Right lobe of liver (tissue), 6 donors: ENCODE data around the gene BCL2L11. TPM values are rescaled to one million over a fixed set of nuclear protein-coding genes. Genes with fewer than 3 reads are reported as not detected.

ENCODE experiments used
- ATAC-seq, 4 donors: fragments of 200-7000 bp; cut with Tn5 transposase; one replicate each; pipeline ENCODE4 v1.9.1; 2020; ENCODE audit warnings: mild to moderate bottlenecking in 4 of 4, moderate library complexity in 4 of 4
- DNase-seq, 3 donors: peaks; one replicate each; pipeline ENCODE4 v3.0.0-alpha.2; 2020
- H3K27ac ChIP-seq, 3 donors: fragments of 200-600 bp; one replicate each; pipeline ENCODE4 v1.8.0; 2022
- H3K27me3 ChIP-seq, 2 donors: fragments of 200-600 bp; one replicate each; pipeline ENCODE4 v1.8.0; 2022
- H3K36me3 ChIP-seq, 4 donors: fragments of 200-600 bp; sonication (generic) in 1 of 4; one replicate each; pipeline versions ENCODE4 v1.5.1 to v1.8.0; 2017 to 2022; ENCODE audit warnings: control low read depth in 1 of 4
- H3K4me1 ChIP-seq, 4 donors: fragments of 200-600 bp; sonication (generic) in 1 of 4; one replicate each; pipeline versions ENCODE4 v1.5.1 to v1.8.0; 2017 to 2022; ENCODE audit warnings: control low read depth in 1 of 4
- H3K4me3 ChIP-seq, 3 donors: fragments of 200-600 bp; one replicate each; pipeline ENCODE4 v1.8.0; 2022
- H3K9me3 ChIP-seq, 4 donors: fragments of 200-600 bp; sonication (generic) in 1 of 4; one replicate each; pipeline versions ENCODE4 v1.5.1 to v1.8.0; 2017 to 2022; ENCODE audit warnings: control low read depth in 1 of 4
- CTCF ChIP-seq, 4 donors: fragments of 200-600 bp in 3 of 4; fragments of 450-650 bp in 1 of 4; IDR thresholded peaks; one replicate each; pipeline versions ENCODE4 v1.5.1 to v1.8.0; 2016 to 2022; ENCODE audit warnings: antibody characterized with exemption in 4 of 4, mild to moderate bottlenecking in 2 of 4
- POLR2A ChIP-seq: fragments of 450-650 bp; IDR thresholded peaks from one replicate; pipeline ENCODE4 v1.6.1; 2017; ENCODE audit warnings: antibody characterized with exemption, mild to moderate bottlenecking
- WGBS: methylation state at CpG from one replicate; pipeline ENCODE4 v1.1.6; 2018; ENCODE audit warnings: low coverage, low lambda C conversion rate; ENCODE audit not compliant: insufficient coverage; ENCODE audit errors: missing lambda C conversion rate; 5-methylcytosine and 5-hydroxymethylcytosine counted together
- intact Hi-C, 2 donors: fragments of 100-400 bp; cut with DNase I; formaldehyde crosslinking; loops; one replicate each; pipeline versions ENCODE4 v1.11.2 to v1.14.1; 2022
- total RNA-seq, 6 experiments: library from RNA; depleted of rRNA in 2 of 6; stranded (reverse); fragments of >200 nt in 2 of 6; fragmentation: NEBNext Ultra II Directional in 3 of 6; extraction: Animal tissue kit (Norgen Biotek cat#: 25700) in 3 of 6; gene quantifications; one replicate each; pipeline versions ENCODE4 v1.1.0 to v1.2.4, GENCODE V29; 2016 to 2023
- donor health status: DM: no; HTN: yes; CAD: no.
- donor health status: DM: no; HTN: no; CAD: no.
- donor health status: DM: no; HTN: no; CAD: no.
- donor health status: DM: no; HTN: yes; CAD: no.
- donor health status: DM: no; HTN: yes; CAD: no.

BCL2L11 gene
- total RNA-seq, 6 experiments from 2014 or later, result 6.5 to 13.0 (median 8.8) TPM

- no peak for TF ChIP-seq CTCF (IDR thresholded peaks at IDR 0.05)
- no peak for TF ChIP-seq POLR2A
- 100% methylated on average over 1 of the region's 4 CpGs for WGBS
- H3K27me3 ChIP-seq, result no peaks in the 10 kb centered on the region
- no peaks in the 10 kb centered on the region for H3K36me3 ChIP-seq
- DNase-seq (no peak), ATAC-seq (peak; percentile 2 to 55 (median 34))
- peak overlapping the region in 2 of 3 donors; percentile 42 to 61 for H3K27ac ChIP-seq
- H3K4me3 ChIP-seq, result no peak overlapping the region
- intact Hi-C loops, result loop anchor here in 1 of 2 donors (10.0 kb wide), 1 partner anchor 52 kb away; the partner anchor contains the start of gene BCL2L11
- H3K9me3 ChIP-seq, result no peaks in the 10 kb centered on the region
- peaks cover 0 to 41% (median 16%) of the 10 kb centered on the region in 4 donors for H3K4me1 ChIP-seq
Measured at GRCh38 chr2:111176867-111177266, 56.2 kb downstream of the BCL2L11 start.

GRCh38 chr2:111178296-111178695 is 57.6 kb downstream of the BCL2L11 start:
- TF ChIP-seq CTCF (IDR thresholded peaks at IDR 0.05) (no peak), POLR2A (no peak)
- H3K27ac ChIP-seq, result peak overlapping the region; percentile 6 to 57 (median 56)
- no peak overlapping the region for H3K4me3 ChIP-seq
- WGBS, result 100% methylated on average over 4 of the region's 4 CpGs
- H3K36me3 ChIP-seq, result no peaks in the 10 kb centered on the region
- no peaks in the 10 kb centered on the region for H3K27me3 ChIP-seq
- ATAC-seq, result no peak
- peaks cover 0 to 41% (median 16%) of the 10 kb centered on the region in 4 donors for H3K4me1 ChIP-seq
- no peaks in the 10 kb centered on the region for H3K9me3 ChIP-seq
- no peak for DNase-seq
- intact Hi-C loops, result loop anchor here in 1 of 2 donors (10.0 kb wide), 1 partner anchor 53 kb away; the partner anchor contains the start of gene BCL2L11

- DNase-seq, result peak; percentile 72 to 91 (median 85)
- peak; percentile 67 to 81 (median 76) for ATAC-seq
Measured at GRCh38 chr2:111178730-111179405, 58.2 kb downstream of the BCL2L11 start.

GRCh38 chr2:111182121-111182520 is 61.4 kb downstream of the BCL2L11 start:
- DNase-seq, result no peak
- ATAC-seq, result no peak
- Histone ChIP-seq H3K27ac (no peak overlapping the region), H3K36me3 (no peaks in the 10 kb centered on the region), H3K4me1 (peaks cover 0 to 41% (median 19%) of the 10 kb centered on the region in 4 donors), H3K9me3 (no peaks in the 10 kb centered on the region), H3K27me3 (no peaks in the 10 kb centered on the region), H3K4me3 (no peak overlapping the region)
- intact Hi-C loops, result no loop called here
- 90% methylated on average over 2 of the region's 2 CpGs for WGBS
- TF ChIP-seq POLR2A, result no peak
- no peak for TF ChIP-seq CTCF (IDR thresholded peaks at IDR 0.05)

More at GRCh38 chr2:111178730-111179405, 58.2 kb downstream of the BCL2L11 start:
- H3K4me1 ChIP-seq, result peaks cover 0 to 41% (median 16%) of the 10 kb centered on the region in 4 donors
- H3K36me3 ChIP-seq, result no peaks in the 10 kb centered on the region
- no peak overlapping the region for H3K4me3 ChIP-seq
- WGBS, result 30% methylated on average over 3 of the region's 5 CpGs
- intact Hi-C loops, result loop anchor here in 1 of 2 donors (10.0 kb wide), 1 partner anchor 54 kb away; the partner anchor contains the start of gene BCL2L11
- H3K27ac ChIP-seq, result peak overlapping the region; percentile 6 to 57 (median 56)
- H3K9me3 ChIP-seq, result no peaks in the 10 kb centered on the region
- no peaks in the 10 kb centered on the region for H3K27me3 ChIP-seq
- TF ChIP-seq POLR2A, result no peak
- TF ChIP-seq CTCF (IDR thresholded peaks at IDR 0.05), result no peak
